PC-9 (cell line): Measurements from ENCODE around the gene TUBB2A.

Experiments
- CTCF ChIP-seq: fragments of 200-600 bp; sonication (generic); conservative IDR thresholded peaks from 2 replicates; pipeline ENCODE4 v1.6.1; 2017; ENCODE audit warnings: mixed run types, antibody characterized with exemption, mild to moderate bottlenecking, moderate library complexity
- EZH2 ChIP-seq: fragments of 200-600 bp; sonication (generic); IDR thresholded peaks from 2 replicates; pipeline ENCODE4 v1.8.0; 2017; ENCODE audit warnings: antibody characterized with exemption, low read depth

GRCh38 chr6:3108746-3109414 is 48.5 kb downstream of the TUBB2A start:
- TF ChIP-seq CTCF (no peak), EZH2 (no peak)
